ENCODE results near the gene ZNF692.

ZNF692 gene

GRCh38 chr1:248843687-248844086, 15.2 kb downstream of the ZNF692 start:
- no peak for TF ChIP-seq CTCF (IDR thresholded peaks at IDR 0.05; ENCODE audit: extremely low read depth, insufficient read depth, missing control alignments)
- DNase-seq (ENCODE audit: low spot score): no peak
- in situ Hi-C loops (cut with MboI; ENCODE audit: low pct_unique_long_range_greater_than_20kb, low sequenced_read_pairs, unreplicated experiment): no loop called here

- no peak for DNase-seq (ENCODE audit: low spot score)
- TF ChIP-seq CTCF (IDR thresholded peaks at IDR 0.05; ENCODE audit: extremely low read depth, insufficient read depth, missing control alignments): no peak
- in situ Hi-C loops (cut with MboI; ENCODE audit: low pct_unique_long_range_greater_than_20kb, low sequenced_read_pairs, unreplicated experiment): no loop called here
These were observed 16.0 kb downstream of the ZNF692 start for GRCh38 chr1:248842781-248843331.

GRCh38 chr1:248841702-248842395, 17.0 kb downstream of the ZNF692 start:
- TF ChIP-seq CTCF (IDR thresholded peaks at IDR 0.05; ENCODE audit: extremely low read depth, insufficient read depth, missing control alignments): peak; percentile 58
- in situ Hi-C loops (cut with MboI; ENCODE audit: low pct_unique_long_range_greater_than_20kb, low sequenced_read_pairs, unreplicated experiment): no loop called here
- DNase-seq (ENCODE audit: low spot score): no peak

- DNase-seq (ENCODE audit: low spot score): no peak
- in situ Hi-C loops (cut with MboI; ENCODE audit: low pct_unique_long_range_greater_than_20kb, low sequenced_read_pairs, unreplicated experiment): no loop called here
- no peak for TF ChIP-seq CTCF (IDR thresholded peaks at IDR 0.05; ENCODE audit: extremely low read depth, insufficient read depth, missing control alignments)
These were observed 17.9 kb downstream of the ZNF692 start for GRCh38 chr1:248840946-248841345.

- no peak for TF ChIP-seq CTCF (IDR thresholded peaks at IDR 0.05; ENCODE audit: extremely low read depth, insufficient read depth, missing control alignments)
- in situ Hi-C loops (cut with MboI; ENCODE audit: low pct_unique_long_range_greater_than_20kb, low sequenced_read_pairs, unreplicated experiment): no loop called here
These were observed 19.7 kb downstream of the ZNF692 start for GRCh38 chr1:248839168-248839555.

GRCh38 chr1:248838357-248839167, 20.3 kb downstream of the ZNF692 start:
- DNase-seq (ENCODE audit: low spot score): peak; percentile 88
- TF ChIP-seq CTCF (IDR thresholded peaks at IDR 0.05; ENCODE audit: extremely low read depth, insufficient read depth, missing control alignments): no peak
- in situ Hi-C loops (cut with MboI; ENCODE audit: low pct_unique_long_range_greater_than_20kb, low sequenced_read_pairs, unreplicated experiment): no loop called here

More at GRCh38 chr1:248839168-248839555, 19.7 kb downstream of the ZNF692 start:
- no peak for DNase-seq (ENCODE audit: low spot score)
